Measurements from ENCODE around the gene FBN3. TPM values are rescaled to one million over a fixed set of nuclear protein-coding genes. Genes with fewer than 3 reads are reported as not detected.

The FBN3 gene
- polyA plus RNA-seq, 1 of the 3 experiments (the other 2 are of a cell fraction) = not detected

GRCh38 chr19:8042900-8043299, 106.5 kb downstream of the FBN3 start (continued):
- no peak for TF ChIP-seq GATA2 (CRISPR knock-in tag; IDR thresholded peaks at IDR 0.05)
- no peak for TF ChIP-seq FOSL2 (IDR thresholded peaks at IDR 0.05; ENCODE audit: borderline replicate concordance, low read depth)
- TF ChIP-seq RCOR1 (IDR thresholded peaks at IDR 0.05; ENCODE audit: low read length) = no peak
- no peak for TF ChIP-seq RAD21 (IDR thresholded peaks at IDR 0.05; ENCODE audit: low read length)
- no peak for TF ChIP-seq ELF1 (IDR thresholded peaks at IDR 0.05)
- TF ChIP-seq RXRA (IDR thresholded peaks at IDR 0.05; ENCODE audit: borderline replicate concordance, low read depth) = no peak
- no peak for TF ChIP-seq PBX3 (IDR thresholded peaks at IDR 0.05)
- TF ChIP-seq MXI1 (IDR thresholded peaks at IDR 0.05; ENCODE audit: low read depth, low read length) = no peak
- no peak for TF ChIP-seq FOXJ3 (CRISPR knock-in tag; IDR thresholded peaks at IDR 0.05)

GRCh38 chr19:8041531-8041931, 107.9 kb downstream of the FBN3 start:
- TF ChIP-seq ZBTB33 (IDR thresholded peaks at IDR 0.05; ENCODE audit: borderline replicate concordance, low read depth) (no peak), SIN3A (IDR thresholded peaks at IDR 0.05; ENCODE audit: borderline replicate concordance, low read depth, low read length) (no peak), EP300 (IDR thresholded peaks at IDR 0.05; ENCODE audit: borderline replicate concordance in 1 of 2, low read depth in 1 of 2, low read length in 1 of 2) (no peak), REST (IDR thresholded peaks at IDR 0.05; ENCODE audit: low read depth, low read length) (no peak), ELF1 (IDR thresholded peaks at IDR 0.05) (no peak), MXI1 (IDR thresholded peaks at IDR 0.05; ENCODE audit: low read depth, low read length) (no peak), GATA2 (CRISPR knock-in tag; IDR thresholded peaks at IDR 0.05) (no peak), EZH2phosphoT487 (IDR thresholded peaks at IDR 0.05; ENCODE audit: borderline replicate concordance, low read depth) (no peak)
- Histone ChIP-seq H3K4me3 (ENCODE audit: low read depth in 2 of 2, low read length in 1 of 2) (no peak overlapping the region), H3K36me3 (replicated peaks in 1 of 2; ENCODE audit: control insufficient read depth in 1 of 2, insufficient read depth in 2 of 2, low read length in 1 of 2) (no peaks in the 10 kb centered on the region), H3F3A (replicated peaks; ENCODE audit: insufficient read depth) (no peaks in the 10 kb centered on the region), H3K9ac (no peak overlapping the region), H3K9me2 (no peaks in the 10 kb centered on the region), H4K20me1 (ENCODE audit: insufficient read depth) (no peaks in the 10 kb centered on the region), H3K27me3 (ENCODE audit: insufficient read depth) (peaks cover 2% of the 10 kb centered on the region; the same call in 1 of the 2 replicates), H3K9me3 (no peaks in the 10 kb centered on the region), H3K4me1 (ENCODE audit: control insufficient read depth in 1 of 2, insufficient read depth in 2 of 2, low read depth in 1 of 2, low read length in 1 of 2) (no peaks in the 10 kb centered on the region), H3K79me2 (ENCODE audit: insufficient read depth) (no peaks in the 10 kb centered on the region), H2AFZ (ENCODE audit: low read depth) (no peak overlapping the region), H3K27ac (ENCODE audit: low read depth in 2 of 2, low read length in 1 of 2) (no peak overlapping the region), H3K4me2 (no peak overlapping the region)
- ChIA-PET POLR2A (no interaction called here), CTCF (interaction anchor here (1.1 kb wide), 1 partner anchor 70 kb away, joined by 3 read pairs; no protein-coding TSS in a partner anchor)
- WGBS (ENCODE audit: low lambda C conversion rate) = 68% methylated on average over 5 of the region's 7 CpGs
- no peak for DNase-seq
